ENCODE results near the gene PDCD2. TPM values are rescaled to one million over a fixed set of nuclear protein-coding genes. Genes with fewer than 3 reads are reported as not detected.

PDCD2 gene
- total RNA-seq, 1 donor from 2014 or later: 96.4 TPM

DNA sequence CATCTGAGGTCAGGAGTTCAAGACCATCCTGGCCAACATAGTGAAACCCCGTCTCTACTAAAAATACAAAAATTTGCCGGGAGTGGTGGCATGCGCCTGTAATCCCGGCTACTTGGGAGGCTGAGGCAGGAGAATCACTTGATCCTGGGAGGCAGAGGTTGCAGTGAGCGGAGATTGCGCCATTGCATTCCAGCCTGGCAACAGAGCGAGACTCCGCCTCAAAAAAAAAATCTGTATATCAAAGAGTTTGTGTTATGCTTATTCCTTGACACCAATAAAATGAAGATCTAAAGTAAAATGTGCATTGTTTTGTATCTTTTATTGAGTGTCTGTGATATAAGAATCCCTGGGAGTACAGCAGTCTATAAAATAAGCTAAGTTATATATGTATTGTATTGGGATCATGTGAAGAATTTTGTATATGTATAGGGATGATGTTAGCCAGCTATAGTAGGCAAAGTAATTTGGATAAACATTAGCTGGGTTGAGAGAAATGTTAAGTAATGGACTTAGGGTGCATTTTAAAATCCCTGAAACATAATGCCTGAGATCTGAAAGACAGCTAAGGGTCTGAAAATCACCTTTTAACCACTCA is 19.4 kb downstream of the PDCD2 start:
- no peak for TF ChIP-seq CTCF (IDR thresholded peaks at IDR 0.05)
- no peak for TF ChIP-seq EZH2phosphoT487 (IDR thresholded peaks at IDR 0.05)
- TF ChIP-seq EZH2 (IDR thresholded peaks at IDR 0.05): no peak
- H3K27ac Mint-ChIP-seq: no peak overlapping the region
- Histone ChIP-seq H3K9ac (no peak overlapping the region), H2AFZ (replicated peaks) (no peak overlapping the region), H3F3A (ENCODE audit: low read depth) (no peaks in the 10 kb centered on the region), H3K4me3 (no peak overlapping the region), H3K9me3 (ENCODE audit: low read depth) (no peaks in the 10 kb centered on the region), H4K20me1 (ENCODE audit: low read depth) (no peaks in the 10 kb centered on the region), H3K4me1 (no peaks in the 10 kb centered on the region), H3K4me2 (no peak overlapping the region), H3K27me3 (no peaks in the 10 kb centered on the region), H3K36me3 (peaks cover 4% of the 10 kb centered on the region), H3K79me2 (ENCODE audit: low read depth) (peaks cover 6% of the 10 kb centered on the region), H3K27ac (no peak overlapping the region)
- H3K4me3 Mint-ChIP-seq: no peak overlapping the region
- no peaks in the 10 kb centered on the region for H3K9me3 Mint-ChIP-seq
- peaks cover 20% of the 10 kb centered on the region for H3K36me3 Mint-ChIP-seq
- DNase-seq (ENCODE audit: low spot score): no peak
- no peaks in the 10 kb centered on the region for H3K4me1 Mint-ChIP-seq
- H3K27me3 Mint-ChIP-seq (ENCODE audit: insufficient read depth, low read depth): no peaks in the 10 kb centered on the region

- peaks cover 4% of the 10 kb centered on the region for H3K36me3 ChIP-seq
- H3K27me3 ChIP-seq: no peaks in the 10 kb centered on the region
- Mint-ChIP-seq H3K27ac (no peak overlapping the region), H3K36me3 (peaks cover 12% of the 10 kb centered on the region), H3K9me3 (no peaks in the 10 kb centered on the region), H3K4me3 (no peak overlapping the region), H3K4me1 (no peaks in the 10 kb centered on the region), H3K27me3 (ENCODE audit: insufficient read depth, low read depth) (no peaks in the 10 kb centered on the region)
- H3K9ac ChIP-seq: no peak overlapping the region
- no peak overlapping the region for H3K27ac ChIP-seq
- H2AFZ ChIP-seq (replicated peaks): no peak overlapping the region
- no peaks in the 10 kb centered on the region for H3K4me1 ChIP-seq
- H3K4me3 ChIP-seq: no peak overlapping the region
- DNase-seq (ENCODE audit: low spot score): no peak
- peaks cover 3% of the 10 kb centered on the region for H4K20me1 ChIP-seq (ENCODE audit: low read depth)
- H3K4me2 ChIP-seq: no peak overlapping the region
- TF ChIP-seq CTCF (IDR thresholded peaks at IDR 0.05): no peak
- no peak for TF ChIP-seq EZH2phosphoT487 (IDR thresholded peaks at IDR 0.05)
- no peak for TF ChIP-seq EZH2 (IDR thresholded peaks at IDR 0.05)
- peaks cover 23% of the 10 kb centered on the region for H3K79me2 ChIP-seq (ENCODE audit: low read depth)
- H3F3A ChIP-seq (ENCODE audit: low read depth): no peaks in the 10 kb centered on the region
- no peaks in the 10 kb centered on the region for H3K9me3 ChIP-seq (ENCODE audit: low read depth)
Observed at GRCh38 chr6:170561555-170561954, 22.9 kb downstream of the PDCD2 start.

DNA sequence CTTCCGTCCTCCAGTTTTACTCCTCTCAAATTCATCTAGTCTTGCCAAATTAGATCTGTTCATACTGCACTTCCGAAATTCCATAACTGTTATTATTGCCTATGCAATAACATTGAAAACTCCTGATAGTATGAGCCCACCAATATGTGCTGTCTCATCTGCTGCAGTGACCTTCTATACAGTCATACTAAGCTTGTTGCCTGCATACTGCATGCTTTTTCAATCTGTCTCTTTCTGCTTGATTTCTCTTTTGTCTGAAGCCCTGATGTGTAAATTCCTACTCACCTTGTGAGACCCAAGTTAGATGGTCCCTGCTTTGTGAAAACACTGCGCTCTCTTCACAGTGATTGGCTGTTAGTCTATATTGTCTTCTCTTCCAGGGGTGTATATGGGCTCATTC is 29.1 kb downstream of the PDCD2 start:
- Histone ChIP-seq H3K4me3 (peak overlapping the region; percentile 95), H3K79me2 (ENCODE audit: low read depth) (peaks cover 69% of the 10 kb centered on the region), H4K20me1 (ENCODE audit: low read depth) (peaks cover 37% of the 10 kb centered on the region), H3K9ac (peak overlapping the region; percentile 92), H3F3A (ENCODE audit: low read depth) (peaks cover 13% of the 10 kb centered on the region), H3K9me3 (ENCODE audit: low read depth) (no peaks in the 10 kb centered on the region), H3K36me3 (no peaks in the 10 kb centered on the region), H3K4me2 (peak overlapping the region; percentile 99), H3K27ac (no peak overlapping the region), H2AFZ (replicated peaks) (no peak overlapping the region), H3K4me1 (peaks cover 23% of the 10 kb centered on the region), H3K27me3 (no peaks in the 10 kb centered on the region)
- Mint-ChIP-seq H3K27me3 (ENCODE audit: insufficient read depth, low read depth) (no peaks in the 10 kb centered on the region), H3K27ac (no peak overlapping the region), H3K9me3 (no peaks in the 10 kb centered on the region), H3K36me3 (peaks cover 2% of the 10 kb centered on the region), H3K4me1 (peaks cover 13% of the 10 kb centered on the region), H3K4me3 (no peak overlapping the region)
- TF ChIP-seq EZH2 (IDR thresholded peaks at IDR 0.05): no peak
- DNase-seq (ENCODE audit: low spot score): peak; percentile 7

DNA sequence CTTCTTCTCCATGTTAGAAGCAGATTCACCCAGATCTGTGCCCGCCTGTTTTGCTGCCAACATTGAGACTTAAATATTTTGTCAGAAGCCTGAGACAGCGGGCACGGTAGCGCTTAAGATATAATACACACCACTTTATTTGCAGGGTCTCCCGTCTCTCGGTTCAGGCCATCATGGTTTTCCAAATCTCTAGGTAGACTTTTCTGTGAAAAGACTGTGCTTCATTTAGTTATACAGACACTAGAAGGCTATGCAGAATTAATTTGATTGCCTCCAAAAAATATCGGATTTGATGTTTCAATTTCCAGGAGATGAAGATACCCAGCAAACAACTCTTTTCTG is 29.7 kb downstream of the PDCD2 start:
- Histone ChIP-seq H2AFZ (replicated peaks) (no peak overlapping the region), H3K9ac (peak overlapping the region; percentile 92), H3F3A (ENCODE audit: low read depth) (peaks cover 13% of the 10 kb centered on the region), H3K36me3 (no peaks in the 10 kb centered on the region), H4K20me1 (ENCODE audit: low read depth) (peaks cover 43% of the 10 kb centered on the region), H3K27ac (peak overlapping the region; percentile 42), H3K4me1 (peaks cover 23% of the 10 kb centered on the region), H3K9me3 (ENCODE audit: low read depth) (no peaks in the 10 kb centered on the region), H3K4me3 (peak overlapping the region; percentile 95), H3K4me2 (peak overlapping the region; percentile 99), H3K27me3 (no peaks in the 10 kb centered on the region), H3K79me2 (ENCODE audit: low read depth) (peaks cover 74% of the 10 kb centered on the region)
- TF ChIP-seq EZH2 (IDR thresholded peaks at IDR 0.05): no peak
- TF ChIP-seq CTCF (IDR thresholded peaks at IDR 0.05): no peak
- no peak for TF ChIP-seq EZH2phosphoT487 (IDR thresholded peaks at IDR 0.05)
- Mint-ChIP-seq H3K27me3 (ENCODE audit: insufficient read depth, low read depth) (no peaks in the 10 kb centered on the region), H3K27ac (no peak overlapping the region), H3K4me1 (peaks cover 15% of the 10 kb centered on the region), H3K9me3 (no peaks in the 10 kb centered on the region), H3K4me3 (no peak overlapping the region), H3K36me3 (peaks cover 2% of the 10 kb centered on the region)
- no peak for DNase-seq (ENCODE audit: low spot score)

Measured in neural progenitor cell (in vitro differentiated cells).